Right lobe of liver (tissue), 4 donors: ENCODE measurements around the gene SPPL3.
"Not testable (repeated sequence)": the region's sequence is repeated elsewhere in the genome, so short reads cannot be mapped to it uniquely, and the experiment has no call there.

Experiments used
- CTCF ChIP-seq, 4 donors: fragments of 200-600 bp in 3 of 4; fragments of 450-650 bp in 1 of 4; IDR thresholded peaks; one replicate each; pipeline versions ENCODE4 v1.5.1 to v1.8.0; 2016 to 2022; ENCODE audit warnings: antibody characterized with exemption in 4 of 4, mild to moderate bottlenecking in 2 of 4
- POLR2A ChIP-seq: fragments of 450-650 bp; IDR thresholded peaks from one replicate; pipeline ENCODE4 v1.6.1; 2017; ENCODE audit warnings: antibody characterized with exemption, mild to moderate bottlenecking
- donor health status: DM: no; HTN: no; CAD: no.
- donor health status: DM: no; HTN: no; CAD: no.
- donor health status: DM: no; HTN: yes; CAD: no.

- TF ChIP-seq POLR2A; CTCF (IDR thresholded peaks at IDR 0.05): not testable (repeated sequence)
Observed at GRCh38 chr12:120838629-120839383, 65.4 kb downstream of the SPPL3 start.
